ENCODE data around the gene GATAD2B. TPM values are rescaled to one million over a fixed set of nuclear protein-coding genes. Genes with fewer than 3 reads are reported as not detected.

The GATAD2B gene
- total and polyA plus RNA-seq, 8 donors: 31.5 to 41.5 (median 33.1) TPM

GRCh38 chr1:153968000-153968363 lies 45.2 kb upstream of the GATAD2B start:
- intact Hi-C loops (cut with DNase I): no loop called here
- Histone ChIP-seq H3K4me3 (peak overlapping the region; percentile 56 to 59), H3K36me3 (peaks cover 0 to 3% of the 10 kb centered on the region in 2 donors), H3K4me1 (peaks cover 0 to 54% of the 10 kb centered on the region in 2 donors), H3K9me3 (no peaks in the 10 kb centered on the region), H3K27me3 (no peaks in the 10 kb centered on the region), H3K27ac (peak overlapping the region; percentile 93 to 95)
- DNase-seq (peak in 1 of 4 donors; percentile 65), ATAC-seq (peak; percentile 20)
- TF ChIP-seq, protein P1, sequence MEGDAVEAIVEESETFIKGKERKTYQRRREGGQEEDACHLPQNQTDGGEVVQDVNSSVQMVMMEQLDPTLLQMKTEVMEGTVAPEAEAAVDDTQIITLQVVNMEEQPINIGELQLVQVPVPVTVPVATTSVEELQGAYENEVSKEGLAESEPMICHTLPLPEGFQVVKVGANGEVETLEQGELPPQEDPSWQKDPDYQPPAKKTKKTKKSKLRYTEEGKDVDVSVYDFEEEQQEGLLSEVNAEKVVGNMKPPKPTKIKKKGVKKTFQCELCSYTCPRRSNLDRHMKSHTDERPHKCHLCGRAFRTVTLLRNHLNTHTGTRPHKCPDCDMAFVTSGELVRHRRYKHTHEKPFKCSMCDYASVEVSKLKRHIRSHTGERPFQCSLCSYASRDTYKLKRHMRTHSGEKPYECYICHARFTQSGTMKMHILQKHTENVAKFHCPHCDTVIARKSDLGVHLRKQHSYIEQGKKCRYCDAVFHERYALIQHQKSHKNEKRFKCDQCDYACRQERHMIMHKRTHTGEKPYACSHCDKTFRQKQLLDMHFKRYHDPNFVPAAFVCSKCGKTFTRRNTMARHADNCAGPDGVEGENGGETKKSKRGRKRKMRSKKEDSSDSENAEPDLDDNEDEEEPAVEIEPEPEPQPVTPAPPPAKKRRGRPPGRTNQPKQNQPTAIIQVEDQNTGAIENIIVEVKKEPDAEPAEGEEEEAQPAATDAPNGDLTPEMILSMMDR (IDR thresholded peaks at IDR 0.05): no peak

- Histone ChIP-seq H3K36me3 (peaks cover 0 to under 1% of the 10 kb centered on the region in 2 donors), H3K27me3 (no peaks in the 10 kb centered on the region), H3K9me3 (no peaks in the 10 kb centered on the region), H3K27ac (peak within 1 kb of the TSS; percentile 93 to 95), H3K4me1 (peaks cover 0 to 56% of the 10 kb centered on the region in 2 donors), H3K4me3 (peak within 1 kb of the TSS; percentile 56 to 59)
- intact Hi-C loops (cut with DNase I): no loop called here
- DNase-seq (peak; percentile 92 to 97 (median 94)), ATAC-seq (peak; percentile 83)
- TF ChIP-seq, protein P1 (IDR thresholded peaks at IDR 0.05): peak; percentile 23
Measured at GRCh38 chr1:153967107-153967999, 44.6 kb upstream of the GATAD2B start, which contains the start of gene CREB3L4. Gene CREB3L4 (plus strand): TSS chr1:153967902. CDS start chr1:153968526, 624 bp downstream.

DNA sequence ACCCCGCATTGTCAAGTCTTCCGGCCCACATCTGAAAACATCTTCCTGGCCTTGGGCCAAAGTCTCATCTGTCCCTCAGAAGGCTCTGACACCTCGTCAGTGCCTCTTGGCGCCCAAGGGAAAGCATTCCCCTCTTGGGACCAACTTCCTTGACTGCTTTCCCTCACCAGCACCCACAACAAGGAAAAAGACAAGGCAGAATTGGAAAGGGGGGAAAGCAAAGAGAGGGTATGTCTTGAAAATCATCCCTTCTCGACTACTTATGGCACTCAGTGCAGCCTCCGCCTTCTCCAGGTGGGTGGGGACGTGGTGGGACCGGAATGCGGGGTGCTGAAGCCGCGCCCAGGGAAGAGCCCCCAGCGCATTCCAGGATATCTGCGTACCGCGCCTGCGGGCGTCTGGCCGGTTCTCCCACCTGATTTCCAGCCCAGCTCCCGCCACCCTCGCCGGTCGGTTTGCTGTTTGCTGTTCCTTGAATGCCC lies 41.1 kb upstream of the GATAD2B start:
- Histone ChIP-seq H3K36me3 (peaks cover 0 to 25% of the 10 kb centered on the region in 2 donors), H3K4me1 (peaks cover 15 to 88% of the 10 kb centered on the region in 2 donors), H3K4me3 (peak overlapping the region; percentile 69 to 89), H3K9me3 (no peaks in the 10 kb centered on the region), H3K27me3 (no peaks in the 10 kb centered on the region), H3K27ac (peak overlapping the region; percentile 97 to 98)
- ATAC-seq (peak; percentile 7), DNase-seq (peak in 3 of 4 donors; percentile 58 to 85 (median 64))
- TF ChIP-seq, protein P1 (IDR thresholded peaks at IDR 0.05): no peak
- intact Hi-C loops (cut with DNase I): no loop called here

DNA sequence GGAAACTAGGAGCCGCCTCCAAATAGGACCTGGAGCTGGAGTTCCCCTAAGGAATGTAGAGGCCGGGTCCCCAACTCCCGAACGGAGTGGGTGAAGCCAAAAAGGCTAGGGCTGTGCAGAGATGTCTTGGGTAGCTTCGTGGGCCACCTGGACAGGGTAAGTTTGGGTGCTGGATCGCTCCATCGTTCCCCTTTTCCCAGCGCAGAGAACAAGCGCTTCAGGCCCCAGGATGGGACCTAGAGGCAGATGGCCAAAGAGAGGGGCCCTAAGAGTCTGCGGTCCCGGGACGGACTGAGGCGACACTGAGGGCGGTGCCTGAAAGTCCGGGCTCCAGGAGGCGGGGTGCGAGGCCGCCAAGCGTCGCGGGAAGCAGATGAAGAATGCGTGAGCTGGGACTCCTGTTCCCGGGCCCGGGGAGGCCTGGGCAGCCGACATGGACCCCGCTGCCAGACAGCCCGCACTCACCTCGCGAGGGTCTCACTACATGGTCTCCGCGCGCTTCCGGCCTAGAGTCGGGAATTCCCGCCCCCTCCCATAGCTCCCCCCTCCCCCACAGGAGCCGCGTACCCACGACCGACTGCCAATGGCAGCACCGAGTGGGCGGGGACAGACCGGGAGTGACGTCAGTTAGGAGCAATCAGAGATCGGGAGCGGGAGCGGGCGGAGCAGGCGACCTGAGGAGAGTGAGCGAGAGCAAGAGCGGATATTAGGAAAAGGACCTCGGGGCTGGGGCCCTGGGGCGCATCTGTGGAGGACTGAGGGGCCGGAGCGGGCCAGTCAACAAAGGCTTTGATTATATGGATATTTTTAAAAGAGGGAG lies 40.5 kb upstream of the GATAD2B start, which contains the start of gene SLC39A1:
TSS of gene SLC39A1 (minus strand) at position 508 of the 820 bp plus-strand sequence. CDS start 822 bp downstream, outside the sequence.
- Histone ChIP-seq H3K27ac (peak within 1 kb of the TSS; percentile 97 to 98), H3K4me1 (peaks cover 17 to 84% of the 10 kb centered on the region in 2 donors), H3K9me3 (no peaks in the 10 kb centered on the region), H3K27me3 (no peaks in the 10 kb centered on the region), H3K4me3 (peak within 1 kb of the TSS; percentile 69 to 89), H3K36me3 (peaks cover 0 to 25% of the 10 kb centered on the region in 2 donors)
- intact Hi-C loops (cut with DNase I): no loop called here
- DNase-seq (peak; percentile 96 to 99 (median 98)), ATAC-seq (peak; percentile 80)
- TF ChIP-seq, protein P1 (IDR thresholded peaks at IDR 0.05): no peak
